Measurements from ENCODE around the gene MOGAT3.

The MOGAT3 gene

GRCh38 chr7:101200862-101201599, at the start of gene MOGAT3:
Gene MOGAT3, minus strand, starts transcription at chr7:101201036. Its CDS starts 182 bp downstream, at chr7:101200854.
- DNase-seq: no peak

- no peak for DNase-seq
These were observed 49.5 kb upstream of the MOGAT3 start for GRCh38 chr7:101250324-101250723.

GRCh38 chr7:101248276-101248675, 47.4 kb upstream of the MOGAT3 start:
- no peak for DNase-seq

GRCh38 chr7:101245147-101245668, 44.4 kb upstream of the MOGAT3 start:
- DNase-seq: no peak

GRCh38 chr7:101244375-101245146, 43.7 kb upstream of the MOGAT3 start, which contains the start of gene FIS1:
Gene FIS1, minus strand, starts transcription at chr7:101245081. Its CDS starts 77 bp downstream, at chr7:101245004.
- peak; percentile 54 for DNase-seq

- DNase-seq: no peak
These were observed 43.0 kb upstream of the MOGAT3 start for GRCh38 chr7:101243646-101244374.

GRCh38 chr7:101241443-101242349, 40.9 kb upstream of the MOGAT3 start:
- no peak for DNase-seq

GRCh38 chr7:101241015-101241363, 40.2 kb upstream of the MOGAT3 start:
- no peak for DNase-seq

- DNase-seq: no peak
These were observed 39.6 kb upstream of the MOGAT3 start for GRCh38 chr7:101240226-101241014.

GRCh38 chr7:101239951-101240220, 39.0 kb upstream of the MOGAT3 start:
- DNase-seq: no peak

GRCh38 chr7:101239191-101239950, 38.5 kb upstream of the MOGAT3 start:
- no peak for DNase-seq

- no peak for DNase-seq
These were observed 37.7 kb upstream of the MOGAT3 start for GRCh38 chr7:101238226-101239182.

GRCh38 chr7:101237206-101238067, 36.6 kb upstream of the MOGAT3 start, which contains the start of gene CLDN15:
Gene CLDN15, minus strand, starts transcription at chr7:101237802. Its CDS starts 221 bp downstream, at chr7:101237581.
- DNase-seq: no peak

- DNase-seq: no peak
These were observed 35.5 kb upstream of the MOGAT3 start for GRCh38 chr7:101236292-101236835.

- DNase-seq: no peak
These were observed 34.7 kb upstream of the MOGAT3 start for GRCh38 chr7:101235522-101235921.

- DNase-seq: no peak
These were observed 34.2 kb upstream of the MOGAT3 start for GRCh38 chr7:101235050-101235449.

- no peak for DNase-seq
These were observed 33.8 kb upstream of the MOGAT3 start for GRCh38 chr7:101234636-101235035.

GRCh38 chr7:101233907-101234547, 33.2 kb upstream of the MOGAT3 start:
- DNase-seq: no peak
